Bronchial epithelial cell (primary cell): ENCODE results near the gene MPRIP. TPM values are rescaled to one million over a fixed set of nuclear protein-coding genes. Genes with fewer than 3 reads are reported as not detected.
A peak's percentile ranks its signal among the peaks of the same experiment; 100 is the strongest.
"Not testable (repeated sequence)": the region's sequence is repeated elsewhere in the genome, so short reads cannot be mapped to it uniquely, and the experiment has no call there.

Experiments
- DNase-seq: peaks from one replicate; pipeline ENCODE4 v3.0.0-alpha.2; 2010; ENCODE audit warnings: low read depth
- FAIRE-seq: peaks from 2 replicates; lab custom pipeline; 2011; peaks lifted over from hg19 to GRCh38; lab: Jason Lieb, UNC
- H3K27me3 ChIP-seq: 2 replicates; pipeline ENCODE4 v1.5.1; 2011; ENCODE audit warnings: low read length; ENCODE audit not compliant: control insufficient read depth, insufficient read depth
- H3K36me3 ChIP-seq: 2 replicates; pipeline ENCODE4 v1.5.1; 2011; ENCODE audit warnings: low read length; ENCODE audit not compliant: control insufficient read depth, insufficient read depth
- H3K4me3 ChIP-seq: 2 replicates; pipeline ENCODE4 v1.5.1; 2011; ENCODE audit warnings: mild to moderate bottlenecking, low read depth, low read length, control low read depth
- CTCF ChIP-seq: IDR thresholded peaks from 2 replicates; pipeline ENCODE4 v1.5.1; 2011; ENCODE audit warnings: mild to moderate bottlenecking, moderate library complexity, low read length, control low read depth, inconsistent platforms; ENCODE audit not compliant: insufficient read depth, severe bottlenecking
- total RNA-seq: library from RNA; depleted of rRNA; stranded (reverse); fragments of >200 nt; gene quantifications from 2 replicates; pipeline ENCODE4 v1.2.1, GENCODE V29; 2014

The MPRIP gene
- 134 and 183 TPM in 2 replicates for total RNA-seq

GRCh38 chr17:17042384-17042736 is at the start of gene MPRIP:
TSS of gene MPRIP (plus strand) at chr17:17042457. CDS start at chr17:17042849, 392 bp downstream.
- Histone ChIP-seq H3K36me3 (peaks cover 1% of the 10 kb centered on the region), H3K4me3 (peak within 1 kb of the TSS; percentile 73), H3K27me3 (no peaks in the 10 kb centered on the region)
- DNase-seq (no peak), FAIRE-seq (no peak)
- no peak for TF ChIP-seq CTCF

GRCh38 chr17:16994631-16995030 is 47.6 kb upstream of the MPRIP start:
- FAIRE-seq, result no peak
- no peak for TF ChIP-seq CTCF
- H3K36me3 ChIP-seq, result no peaks in the 10 kb centered on the region
- no peak for DNase-seq
- no peaks in the 10 kb centered on the region for H3K27me3 ChIP-seq
- no peak overlapping the region for H3K4me3 ChIP-seq

GRCh38 chr17:16995930-16996329 is 46.3 kb upstream of the MPRIP start:
- H3K36me3 ChIP-seq, result no peaks in the 10 kb centered on the region
- DNase-seq (no peak), FAIRE-seq (no peak)
- H3K27me3 ChIP-seq, result no peaks in the 10 kb centered on the region
- no peak overlapping the region for H3K4me3 ChIP-seq
- no peak for TF ChIP-seq CTCF

- not testable (repeated sequence) for DNase-seq, H3K36me3 ChIP-seq, FAIRE-seq, H3K4me3 ChIP-seq, H3K27me3 ChIP-seq
Measured at GRCh38 chr17:16996726-16997125, 45.5 kb upstream of the MPRIP start.

GRCh38 chr17:16997514-16998429 is 44.5 kb upstream of the MPRIP start:
- Histone ChIP-seq H3K4me3 (no peak overlapping the region), H3K36me3 (no peaks in the 10 kb centered on the region), H3K27me3 (no peaks in the 10 kb centered on the region)
- FAIRE-seq, result no peak
- no peak for DNase-seq
- no peak for TF ChIP-seq CTCF

- DNase-seq (no peak), FAIRE-seq (no peak)
- H3K4me3 ChIP-seq, result no peak overlapping the region
- no peak for TF ChIP-seq CTCF
- no peaks in the 10 kb centered on the region for H3K27me3 ChIP-seq
- H3K36me3 ChIP-seq, result no peaks in the 10 kb centered on the region
Measured at GRCh38 chr17:16999931-17000625, 42.2 kb upstream of the MPRIP start.
